ENCODE data around the gene ZNF92. TPM values are rescaled to one million over a fixed set of nuclear protein-coding genes. Genes with fewer than 3 reads are reported as not detected.

Gene ZNF92
- 30.7 to 32.4 TPM (median 30.7 TPM) in 3 replicates for total RNA-seq (2021)
- percentile 94 among the genes with signal in this experiment for Bru-seq, nascent RNA
- long read RNA-seq, experiment 1, transcript ZNF92-203 (2 exons, 2,947 nt) = minor isoform, 15 of 101 reads
- long read RNA-seq, experiment 1, transcript ZNF92-201 (4 exons, 3,210 nt) = major isoform, 52 of 101 reads
- long read RNA-seq, experiment 1, transcript ZNF92-204 (3 exons, 2,957 nt) = minor isoform, 8 of 101 reads
- long read RNA-seq, experiment 1, partial matches to known transcripts = 14 of 101 reads
- long read RNA-seq, experiment 1, other reads (novel, unspliced or antisense) = 11 of 101 reads
- long read RNA-seq, experiment 2, transcript ZNF92-203 (2 exons, 2,947 nt) = minor isoform, 6 of 62 reads
- long read RNA-seq, experiment 2, transcript ZNF92-204 (3 exons, 2,957 nt) = minor isoform, 5 of 62 reads
- long read RNA-seq, experiment 2, transcript ZNF92-201 (4 exons, 3,210 nt) = major isoform, 25 of 62 reads
- long read RNA-seq, experiment 2, partial matches to known transcripts = 24 of 62 reads
- long read RNA-seq, experiment 2, other reads (novel, unspliced or antisense) = 2 of 62 reads
- long read RNA-seq, experiment 3, transcript ZNF92-201 (4 exons, 3,210 nt) = major isoform, 15 of 21 reads
- long read RNA-seq, experiment 3, partial matches to known transcripts = 0 of 21 reads
- long read RNA-seq, experiment 3, other reads (novel, unspliced or antisense) = 1 of 21 reads

DNA sequence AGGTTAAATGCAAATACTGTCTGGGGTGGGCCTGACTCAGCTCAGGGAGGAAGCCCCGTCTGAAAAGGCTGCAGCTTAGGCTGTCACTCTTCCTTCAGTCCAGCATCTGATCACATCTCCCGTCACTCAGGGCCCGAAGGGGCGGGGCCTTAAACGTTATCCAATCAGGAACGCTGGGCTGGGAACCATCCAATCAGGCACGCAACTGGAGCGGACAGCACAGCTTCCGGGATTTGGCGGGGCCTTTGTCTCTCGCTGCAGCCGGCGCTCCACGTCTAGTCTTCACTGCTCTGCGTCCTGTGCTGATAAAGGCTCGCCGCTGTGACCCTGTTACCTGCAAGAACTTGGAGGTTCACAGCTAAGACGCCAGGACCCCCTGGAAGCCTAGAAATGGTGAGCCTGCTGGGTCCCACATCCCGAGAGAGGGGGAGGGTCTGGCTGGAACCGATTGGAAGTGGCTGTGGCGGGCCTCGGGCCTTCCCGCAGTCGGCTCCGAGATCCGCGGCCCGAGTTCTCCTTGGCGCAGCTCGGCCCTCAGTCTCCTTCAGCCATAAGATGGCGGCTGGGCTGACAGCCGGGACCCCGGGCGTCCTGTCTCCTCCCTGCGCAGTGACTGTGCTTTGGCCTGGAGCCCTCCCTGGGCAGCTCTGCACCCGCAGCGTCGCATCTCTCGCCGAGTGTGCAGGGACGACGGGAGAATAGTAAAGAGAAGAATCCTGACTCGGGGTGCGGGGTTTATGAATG is at the start of gene ZNF92:
ZNF92 (plus strand) TSS at position 248 of the 744 bp plus-strand sequence; CDS start at position 391, 143 bp downstream.
- POLR2A ChIA-PET = interaction anchor here (0.8 to 1.5 kb wide), 4 partner anchors 8 to 104 kb away, joined by 3 to 7 read pairs (median 4); no protein-coding TSS in a partner anchor
- peak; percentile 98 for ATAC-seq
- DNase-seq (ENCODE audit: low spot score) = peak; percentile 99
- H3K4me1 Mint-ChIP-seq = peaks cover 18% of the 10 kb centered on the region
- H3K36me3 Mint-ChIP-seq = peaks cover 18% of the 10 kb centered on the region
- CTCF ChIA-PET = interaction anchor here (1.1 kb wide), 1 partner anchor 10 kb away, joined by 3 read pairs; no protein-coding TSS in a partner anchor
- peak within 1 kb of the TSS; percentile 98 for H3K27ac Mint-ChIP-seq
- H3K9me3 Mint-ChIP-seq = peaks cover 4% of the 10 kb centered on the region; the same call in 1 of the 2 replicates
- H3K4me3 Mint-ChIP-seq = peak within 1 kb of the TSS; percentile 99
- TF ChIP-seq, protein P1, sequence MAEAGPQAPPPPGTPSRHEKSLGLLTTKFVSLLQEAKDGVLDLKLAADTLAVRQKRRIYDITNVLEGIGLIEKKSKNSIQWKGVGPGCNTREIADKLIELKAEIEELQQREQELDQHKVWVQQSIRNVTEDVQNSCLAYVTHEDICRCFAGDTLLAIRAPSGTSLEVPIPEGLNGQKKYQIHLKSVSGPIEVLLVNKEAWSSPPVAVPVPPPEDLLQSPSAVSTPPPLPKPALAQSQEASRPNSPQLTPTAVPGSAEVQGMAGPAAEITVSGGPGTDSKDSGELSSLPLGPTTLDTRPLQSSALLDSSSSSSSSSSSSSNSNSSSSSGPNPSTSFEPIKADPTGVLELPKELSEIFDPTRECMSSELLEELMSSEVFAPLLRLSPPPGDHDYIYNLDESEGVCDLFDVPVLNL (CRISPR knock-in tag; IDR thresholded peaks at IDR 0.05; ENCODE audit: borderline replicate concordance, low read depth) = peak; percentile 42; the same call in 1 of the 2 replicates
- TF ChIP-seq SMAD3 (CRISPR knock-in tag; IDR thresholded peaks at IDR 0.05; ENCODE audit: borderline replicate concordance) (no peak), NFE2L1 (CRISPR knock-in tag; IDR thresholded peaks at IDR 0.05) (peak; percentile 49; the same call in 1 of the 2 replicates), MYBL2 (CRISPR knock-in tag; IDR thresholded peaks at IDR 0.05) (peak; percentile 46; the same call in 1 of the 2 replicates), NFYB (CRISPR knock-in tag; conservative IDR thresholded peaks at IDR 0.05; ENCODE audit: low read depth) (peak; percentile 92), JUN (CRISPR knock-in tag; IDR thresholded peaks at IDR 0.05) (peak; percentile 68; the same call in 1 of the 2 replicates), ZNF423 (CRISPR knock-in tag; IDR thresholded peaks at IDR 0.05) (no peak), ZNF416 (CRISPR knock-in tag; IDR thresholded peaks at IDR 0.05) (0 out of 2 replicates have a peak, but pooled peaks have one; percentile 28), SOX15 (CRISPR knock-in tag; IDR thresholded peaks at IDR 0.05) (no peak), ZNF263 (CRISPR knock-in tag; IDR thresholded peaks at IDR 0.05; ENCODE audit: low read depth) (no peak), ETV6 (CRISPR knock-in tag; IDR thresholded peaks at IDR 0.05) (0 out of 2 replicates have a peak, but pooled peaks have one; percentile 41), ZBTB21 (CRISPR knock-in tag; IDR thresholded peaks at IDR 0.05; ENCODE audit: borderline replicate concordance) (no peak), ZNF396 (CRISPR knock-in tag; IDR thresholded peaks at IDR 0.05; ENCODE audit: borderline replicate concordance) (no peak), NFATC4 (CRISPR knock-in tag; IDR thresholded peaks at IDR 0.05) (no peak), TEAD1 (CRISPR knock-in tag; IDR thresholded peaks at IDR 0.05) (peak; percentile 40; the same call in 1 of the 2 replicates)
- TF ChIP-seq, protein P2, sequence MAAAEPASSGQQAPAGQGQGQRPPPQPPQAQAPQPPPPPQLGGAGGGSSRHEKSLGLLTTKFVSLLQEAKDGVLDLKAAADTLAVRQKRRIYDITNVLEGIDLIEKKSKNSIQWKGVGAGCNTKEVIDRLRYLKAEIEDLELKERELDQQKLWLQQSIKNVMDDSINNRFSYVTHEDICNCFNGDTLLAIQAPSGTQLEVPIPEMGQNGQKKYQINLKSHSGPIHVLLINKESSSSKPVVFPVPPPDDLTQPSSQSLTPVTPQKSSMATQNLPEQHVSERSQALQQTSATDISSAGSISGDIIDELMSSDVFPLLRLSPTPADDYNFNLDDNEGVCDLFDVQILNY (CRISPR knock-in tag; IDR thresholded peaks at IDR 0.05) = no peak
- TF ChIP-seq, protein P3, sequence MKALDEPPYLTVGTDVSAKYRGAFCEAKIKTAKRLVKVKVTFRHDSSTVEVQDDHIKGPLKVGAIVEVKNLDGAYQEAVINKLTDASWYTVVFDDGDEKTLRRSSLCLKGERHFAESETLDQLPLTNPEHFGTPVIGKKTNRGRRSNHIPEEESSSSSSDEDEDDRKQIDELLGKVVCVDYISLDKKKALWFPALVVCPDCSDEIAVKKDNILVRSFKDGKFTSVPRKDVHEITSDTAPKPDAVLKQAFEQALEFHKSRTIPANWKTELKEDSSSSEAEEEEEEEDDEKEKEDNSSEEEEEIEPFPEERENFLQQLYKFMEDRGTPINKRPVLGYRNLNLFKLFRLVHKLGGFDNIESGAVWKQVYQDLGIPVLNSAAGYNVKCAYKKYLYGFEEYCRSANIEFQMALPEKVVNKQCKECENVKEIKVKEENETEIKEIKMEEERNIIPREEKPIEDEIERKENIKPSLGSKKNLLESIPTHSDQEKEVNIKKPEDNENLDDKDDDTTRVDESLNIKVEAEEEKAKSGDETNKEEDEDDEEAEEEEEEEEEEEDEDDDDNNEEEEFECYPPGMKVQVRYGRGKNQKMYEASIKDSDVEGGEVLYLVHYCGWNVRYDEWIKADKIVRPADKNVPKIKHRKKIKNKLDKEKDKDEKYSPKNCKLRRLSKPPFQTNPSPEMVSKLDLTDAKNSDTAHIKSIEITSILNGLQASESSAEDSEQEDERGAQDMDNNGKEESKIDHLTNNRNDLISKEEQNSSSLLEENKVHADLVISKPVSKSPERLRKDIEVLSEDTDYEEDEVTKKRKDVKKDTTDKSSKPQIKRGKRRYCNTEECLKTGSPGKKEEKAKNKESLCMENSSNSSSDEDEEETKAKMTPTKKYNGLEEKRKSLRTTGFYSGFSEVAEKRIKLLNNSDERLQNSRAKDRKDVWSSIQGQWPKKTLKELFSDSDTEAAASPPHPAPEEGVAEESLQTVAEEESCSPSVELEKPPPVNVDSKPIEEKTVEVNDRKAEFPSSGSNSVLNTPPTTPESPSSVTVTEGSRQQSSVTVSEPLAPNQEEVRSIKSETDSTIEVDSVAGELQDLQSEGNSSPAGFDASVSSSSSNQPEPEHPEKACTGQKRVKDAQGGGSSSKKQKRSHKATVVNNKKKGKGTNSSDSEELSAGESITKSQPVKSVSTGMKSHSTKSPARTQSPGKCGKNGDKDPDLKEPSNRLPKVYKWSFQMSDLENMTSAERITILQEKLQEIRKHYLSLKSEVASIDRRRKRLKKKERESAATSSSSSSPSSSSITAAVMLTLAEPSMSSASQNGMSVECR (CRISPR knock-in tag; IDR thresholded peaks at IDR 0.05; ENCODE audit: borderline replicate concordance) = peak; percentile 69; the same call in 1 of the 2 replicates
- TF ChIP-seq, protein P4, sequence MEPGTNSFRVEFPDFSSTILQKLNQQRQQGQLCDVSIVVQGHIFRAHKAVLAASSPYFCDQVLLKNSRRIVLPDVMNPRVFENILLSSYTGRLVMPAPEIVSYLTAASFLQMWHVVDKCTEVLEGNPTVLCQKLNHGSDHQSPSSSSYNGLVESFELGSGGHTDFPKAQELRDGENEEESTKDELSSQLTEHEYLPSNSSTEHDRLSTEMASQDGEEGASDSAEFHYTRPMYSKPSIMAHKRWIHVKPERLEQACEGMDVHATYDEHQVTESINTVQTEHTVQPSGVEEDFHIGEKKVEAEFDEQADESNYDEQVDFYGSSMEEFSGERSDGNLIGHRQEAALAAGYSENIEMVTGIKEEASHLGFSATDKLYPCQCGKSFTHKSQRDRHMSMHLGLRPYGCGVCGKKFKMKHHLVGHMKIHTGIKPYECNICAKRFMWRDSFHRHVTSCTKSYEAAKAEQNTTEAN (CRISPR knock-in tag; IDR thresholded peaks at IDR 0.05) = peak; percentile 83; the same call in 1 of the 2 replicates
- TF ChIP-seq, protein P5, sequence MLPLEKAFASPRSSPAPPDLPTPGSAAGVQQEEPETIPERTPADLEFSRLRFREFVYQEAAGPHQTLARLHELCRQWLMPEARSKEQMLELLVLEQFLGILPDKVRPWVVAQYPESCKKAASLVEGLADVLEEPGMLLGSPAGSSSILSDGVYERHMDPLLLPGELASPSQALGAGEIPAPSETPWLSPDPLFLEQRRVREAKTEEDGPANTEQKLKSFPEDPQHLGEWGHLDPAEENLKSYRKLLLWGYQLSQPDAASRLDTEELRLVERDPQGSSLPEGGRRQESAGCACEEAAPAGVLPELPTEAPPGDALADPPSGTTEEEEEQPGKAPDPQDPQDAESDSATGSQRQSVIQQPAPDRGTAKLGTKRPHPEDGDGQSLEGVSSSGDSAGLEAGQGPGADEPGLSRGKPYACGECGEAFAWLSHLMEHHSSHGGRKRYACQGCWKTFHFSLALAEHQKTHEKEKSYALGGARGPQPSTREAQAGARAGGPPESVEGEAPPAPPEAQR (CRISPR knock-in tag; IDR thresholded peaks at IDR 0.05) = no peak
- TF ChIP-seq, protein P6, sequence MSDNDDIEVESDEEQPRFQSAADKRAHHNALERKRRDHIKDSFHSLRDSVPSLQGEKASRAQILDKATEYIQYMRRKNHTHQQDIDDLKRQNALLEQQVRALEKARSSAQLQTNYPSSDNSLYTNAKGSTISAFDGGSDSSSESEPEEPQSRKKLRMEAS (CRISPR knock-in tag; IDR thresholded peaks at IDR 0.05) = 0 out of 2 replicates have a peak, but pooled peaks have one; percentile 38
- TF ChIP-seq, protein P7, sequence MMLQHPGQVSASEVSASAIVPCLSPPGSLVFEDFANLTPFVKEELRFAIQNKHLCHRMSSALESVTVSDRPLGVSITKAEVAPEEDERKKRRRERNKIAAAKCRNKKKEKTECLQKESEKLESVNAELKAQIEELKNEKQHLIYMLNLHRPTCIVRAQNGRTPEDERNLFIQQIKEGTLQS (CRISPR knock-in tag; conservative IDR thresholded peaks at IDR 0.05) = no peak
- TF ChIP-seq, protein P8, sequence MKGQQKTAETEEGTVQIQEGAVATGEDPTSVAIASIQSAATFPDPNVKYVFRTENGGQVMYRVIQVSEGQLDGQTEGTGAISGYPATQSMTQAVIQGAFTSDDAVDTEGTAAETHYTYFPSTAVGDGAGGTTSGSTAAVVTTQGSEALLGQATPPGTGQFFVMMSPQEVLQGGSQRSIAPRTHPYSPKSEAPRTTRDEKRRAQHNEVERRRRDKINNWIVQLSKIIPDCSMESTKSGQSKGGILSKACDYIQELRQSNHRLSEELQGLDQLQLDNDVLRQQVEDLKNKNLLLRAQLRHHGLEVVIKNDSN (CRISPR knock-in tag; IDR thresholded peaks at IDR 0.05) = peak; percentile 20; the same call in 1 of the 2 replicates
- H3K27me3 Mint-ChIP-seq (ENCODE audit: low read depth) = no peaks in the 10 kb centered on the region

Measured in WTC11 (cell line).